Ovary (tissue), 10 donors: ENCODE results near the gene KRTAP6-2. TPM values are rescaled to one million over a fixed set of nuclear protein-coding genes. Genes with fewer than 3 reads are reported as not detected.

Experiments used
- DNase-seq, 5 donors: peaks; one replicate each; pipeline ENCODE4 v3.0.0-alpha.2; 2019 to 2020
- H3K27ac ChIP-seq, 2 donors: fragments of 200-600 bp; one replicate each; pipeline versions ENCODE4 v1.5.1 to v1.8.0; 2019 to 2022
- H3K27me3 ChIP-seq: fragments of 200-600 bp; one replicate; pipeline ENCODE4 v1.8.0; 2022
- H3K36me3 ChIP-seq: fragments of 200-600 bp; sonication (generic); one replicate; pipeline ENCODE4 v1.5.1; 2019
- H3K4me1 ChIP-seq: one replicate; pipeline ENCODE4 v1.8.1; 2013; ENCODE audit warnings: mild to moderate bottlenecking, moderate library complexity; ENCODE audit not compliant: insufficient read depth
- H3K4me3 ChIP-seq: fragments of 200-600 bp; sonication (generic); one replicate; pipeline ENCODE4 v1.5.1; 2017
- H3K9me3 ChIP-seq, 2 donors: fragments of 200-600 bp in 1 of 2; sonication (generic) in 1 of 2; one replicate each; pipeline versions ENCODE4 v1.5.1 to v1.8.1; 2013 to 2019; ENCODE audit warnings: mild to moderate bottlenecking in 1 of 2, moderate library complexity in 1 of 2
- EP300 ChIP-seq: sonication (generic); formaldehyde crosslinking; IDR thresholded peaks from one replicate; pipeline ENCODE4 v1.6.1; 2017; ENCODE audit warnings: antibody characterized with exemption
- POLR2A ChIP-seq: fragments of 450-650 bp; IDR thresholded peaks from one replicate; pipeline ENCODE4 v1.6.1; 2017; ENCODE audit warnings: antibody characterized with exemption, mild to moderate bottlenecking, moderate library complexity
- WGBS, 3 donors: extraction: QIAGEN DNeasy Blood & Tissue Kit in 1 of 3; methylation state at CpG; one replicate each; pipeline versions ENCODE4 v1.1.5 to v1.1.7; 2013 to 2017; 5-methylcytosine and 5-hydroxymethylcytosine counted together
- intact Hi-C, 4 donors: fragments of 100-400 bp; cut with DNase I; formaldehyde crosslinking; loops; one replicate each; pipeline versions ENCODE4 v1.11.0 to v1.15.1; 2022 to 2023
- long read RNA-seq, 3 donors: library from polyadenylated mRNA in 2 of 3; unstranded in 2 of 3; transcript quantifications; one replicate each; pipeline ENCODE4 v2.0.0 and lab custom pipeline, GENCODE V29; 2021 to 2026
- polyA plus RNA-seq, 2 donors: library from polyadenylated mRNA; stranded (reverse); fragments of 200-250 nt in 1 of 2; fragments of 350-450 nt in 1 of 2; fragmentation: Illumina TruSeq in 1 of 2; extraction: RNeasy Lipid Tissue Mini Kit (QIAGEN cat#74804) in 1 of 2; gene quantifications; one replicate each; pipeline ENCODE4 v1.2.3, GENCODE V29; 2013 to 2014
- total RNA-seq, 7 donors: library from RNA; depleted of rRNA in 2 of 7; stranded (reverse); fragments of >200 nt in 2 of 7; fragmentation: NEBNext Ultra II Directional in 3 of 7; extraction: Animal tissue kit (Norgen Biotek cat#: 25700) in 3 of 7; gene quantifications; one replicate each; pipeline versions ENCODE4 v1.1.0 to v1.2.4, GENCODE V29; 2016 to 2023
- TF ChIP-seq, protein P1 (sequence below), 3 donors: fragments of 450-650 bp in 2 of 3; fragments of 200-600 bp in 1 of 3; IDR thresholded peaks; one replicate each; pipeline versions ENCODE4 v1.5.1 to v1.8.0; 2016 to 2022; ENCODE audit warnings: antibody characterized with exemption in 3 of 3, mild to moderate bottlenecking in 1 of 3
- donor health status: DM: no; HTN: no; CAD: no; lungs with moderate emphysema.
- donor health status: DM: no; HTN: no; CAD: no.
- donor health status: Bipolar disorder and iron deficiency.
- donor health status: DM: yes; HTN: yes; CAD: no.
- donor health status: DM: no; HTN: no; CAD: no.
- donor health status: DM: yes; HTN: yes; CAD: no.

KRTAP6-2 gene
- not detected for total RNA-seq
- not detected for polyA plus RNA-seq
- long read RNA-seq, donor 1 = 0 reads
- long read RNA-seq, donor 2 = 0 reads
- long read RNA-seq, donor 3 = 0 reads

- Histone ChIP-seq H3K27ac (no peak within 1 kb of the TSS), H3K9me3 (no peaks in the 10 kb centered on the region), H3K36me3 (no peaks in the 10 kb centered on the region), H3K4me1 (no peaks in the 10 kb centered on the region), H3K4me3 (no peak within 1 kb of the TSS), H3K27me3 (no peaks in the 10 kb centered on the region)
- WGBS, 3 donors = 91 to 94% (median 92%) methylated on average over 6 of the region's 6 CpGs
- TF ChIP-seq, protein P1, sequence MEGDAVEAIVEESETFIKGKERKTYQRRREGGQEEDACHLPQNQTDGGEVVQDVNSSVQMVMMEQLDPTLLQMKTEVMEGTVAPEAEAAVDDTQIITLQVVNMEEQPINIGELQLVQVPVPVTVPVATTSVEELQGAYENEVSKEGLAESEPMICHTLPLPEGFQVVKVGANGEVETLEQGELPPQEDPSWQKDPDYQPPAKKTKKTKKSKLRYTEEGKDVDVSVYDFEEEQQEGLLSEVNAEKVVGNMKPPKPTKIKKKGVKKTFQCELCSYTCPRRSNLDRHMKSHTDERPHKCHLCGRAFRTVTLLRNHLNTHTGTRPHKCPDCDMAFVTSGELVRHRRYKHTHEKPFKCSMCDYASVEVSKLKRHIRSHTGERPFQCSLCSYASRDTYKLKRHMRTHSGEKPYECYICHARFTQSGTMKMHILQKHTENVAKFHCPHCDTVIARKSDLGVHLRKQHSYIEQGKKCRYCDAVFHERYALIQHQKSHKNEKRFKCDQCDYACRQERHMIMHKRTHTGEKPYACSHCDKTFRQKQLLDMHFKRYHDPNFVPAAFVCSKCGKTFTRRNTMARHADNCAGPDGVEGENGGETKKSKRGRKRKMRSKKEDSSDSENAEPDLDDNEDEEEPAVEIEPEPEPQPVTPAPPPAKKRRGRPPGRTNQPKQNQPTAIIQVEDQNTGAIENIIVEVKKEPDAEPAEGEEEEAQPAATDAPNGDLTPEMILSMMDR (IDR thresholded peaks at IDR 0.05) = no peak
- TF ChIP-seq POLR2A = no peak
- TF ChIP-seq EP300 = no peak
- intact Hi-C loops = no loop called here
- no peak for DNase-seq
Observed at GRCh38 chr21:30598802-30599201, at the start of gene KRTAP6-2. Gene KRTAP6-2, minus strand, starts transcription at chr21:30598902. Its CDS starts 28 bp downstream, at chr21:30598874.

- H3K4me3 ChIP-seq = no peak overlapping the region
- intact Hi-C loops = no loop called here
- H3K4me1 ChIP-seq = no peaks in the 10 kb centered on the region
- H3K9me3 ChIP-seq = no peaks in the 10 kb centered on the region
- TF ChIP-seq POLR2A (no peak), EP300 (no peak)
- TF ChIP-seq, protein P1 (IDR thresholded peaks at IDR 0.05) = no peak
- DNase-seq = no peak
- no peaks in the 10 kb centered on the region for H3K27me3 ChIP-seq
- H3K27ac ChIP-seq = no peak overlapping the region
- H3K36me3 ChIP-seq = no peaks in the 10 kb centered on the region
- WGBS, 3 donors = 73 to 79% (median 77%) methylated on average over 1 of the region's 1 CpG
Observed at GRCh38 chr21:30646904-30647414, 48.3 kb upstream of the KRTAP6-2 start.

- no peaks in the 10 kb centered on the region for H3K36me3 ChIP-seq
- no peak within 1 kb of the TSS for H3K27ac ChIP-seq
- TF ChIP-seq EP300 (no peak), POLR2A (no peak)
- TF ChIP-seq, protein P1 (IDR thresholded peaks at IDR 0.05) = no peak
- intact Hi-C loops = no loop called here
- H3K9me3 ChIP-seq = no peaks in the 10 kb centered on the region
- no peaks in the 10 kb centered on the region for H3K4me1 ChIP-seq
- H3K27me3 ChIP-seq = no peaks in the 10 kb centered on the region
- no peak for DNase-seq
- WGBS, 3 donors = 78 to 83% (median 80%) methylated on average over 2 of the region's 2 CpGs
- no peak within 1 kb of the TSS for H3K4me3 ChIP-seq
Observed at GRCh38 chr21:30642564-30642963, 43.9 kb upstream of the KRTAP6-2 start, which contains the start of gene KRTAP20-3. Gene KRTAP20-3, plus strand, starts transcription at chr21:30642864.

DNA sequence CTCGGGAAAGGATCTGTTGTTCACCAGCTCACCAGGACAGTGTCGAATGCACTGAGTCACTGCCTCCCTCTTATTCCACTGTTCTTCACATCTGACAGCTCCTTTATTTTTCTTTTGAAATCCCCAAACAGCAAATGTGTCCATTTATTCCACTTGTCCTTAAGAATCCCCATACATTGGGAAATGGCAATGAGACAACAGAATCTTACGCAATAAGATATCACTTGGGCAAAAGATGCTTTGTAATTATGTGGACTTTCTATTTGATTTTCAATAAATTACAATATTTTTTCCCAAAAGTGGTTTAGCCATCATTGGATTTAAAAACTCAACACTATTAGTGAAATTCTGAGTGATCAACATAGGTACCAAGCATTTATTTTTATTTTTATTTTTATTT is 40.0 kb upstream of the KRTAP6-2 start:
- DNase-seq = no peak
- WGBS, 3 donors = 79 to 93% (median 85%) methylated on average over 3 of the region's 3 CpGs
- Histone ChIP-seq H3K36me3 (no peaks in the 10 kb centered on the region), H3K9me3 (no peaks in the 10 kb centered on the region), H3K4me3 (no peak overlapping the region), H3K4me1 (no peaks in the 10 kb centered on the region), H3K27me3 (no peaks in the 10 kb centered on the region), H3K27ac (no peak overlapping the region)
- intact Hi-C loops = no loop called here
- no peak for TF ChIP-seq POLR2A
- TF ChIP-seq, protein P1 (IDR thresholded peaks at IDR 0.05) = no peak
- TF ChIP-seq EP300 = no peak
